Fibroblast of upper back skin (primary cell): ENCODE measurements around the gene BNC2.
A peak's percentile ranks its signal among the peaks of the same experiment; 100 is the strongest.

Source experiments
- DNase-seq: peaks from one replicate; pipeline ENCODE4 v3.0.0-alpha.2; 2013

The BNC2 gene

DNA sequence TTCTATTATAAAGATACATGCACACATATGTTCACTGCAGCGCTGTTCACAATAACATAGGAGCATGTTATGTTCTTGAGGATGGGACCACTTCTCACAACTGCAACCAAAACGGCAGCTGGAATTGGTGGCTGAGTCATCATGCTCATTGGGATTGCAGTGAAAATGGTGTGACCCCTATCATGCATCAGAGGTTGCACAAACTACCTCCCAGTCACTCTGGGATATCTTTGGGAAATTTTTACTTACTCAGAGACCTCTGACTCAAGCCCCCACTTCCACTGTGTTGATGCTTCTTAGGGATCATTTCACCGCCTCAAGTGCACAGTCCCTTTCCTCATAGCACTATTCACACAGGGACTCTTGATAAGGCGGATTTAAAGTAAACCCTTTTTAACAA is 474.1 kb downstream of the BNC2 start:
- peak; percentile 45 for DNase-seq

DNA sequence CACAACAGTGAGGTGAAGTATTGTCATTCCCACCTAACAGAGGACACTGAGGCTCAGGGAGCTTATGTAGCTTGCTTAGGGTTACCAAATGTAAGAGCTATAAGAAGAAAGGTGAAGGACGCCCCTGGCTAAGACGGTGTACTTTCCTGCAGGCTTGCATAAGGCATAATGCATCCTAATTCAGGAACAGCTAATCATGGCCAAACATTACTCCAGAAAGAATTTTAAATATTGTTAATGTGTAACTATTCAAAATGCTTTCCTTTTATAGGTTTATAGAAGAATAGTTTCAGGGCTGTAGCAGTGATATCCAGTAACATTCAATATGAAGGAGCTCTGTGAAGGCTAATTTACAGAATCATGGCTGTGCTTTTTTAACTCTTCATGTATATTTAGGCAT is 479.1 kb downstream of the BNC2 start:
- no peak for DNase-seq

DNA sequence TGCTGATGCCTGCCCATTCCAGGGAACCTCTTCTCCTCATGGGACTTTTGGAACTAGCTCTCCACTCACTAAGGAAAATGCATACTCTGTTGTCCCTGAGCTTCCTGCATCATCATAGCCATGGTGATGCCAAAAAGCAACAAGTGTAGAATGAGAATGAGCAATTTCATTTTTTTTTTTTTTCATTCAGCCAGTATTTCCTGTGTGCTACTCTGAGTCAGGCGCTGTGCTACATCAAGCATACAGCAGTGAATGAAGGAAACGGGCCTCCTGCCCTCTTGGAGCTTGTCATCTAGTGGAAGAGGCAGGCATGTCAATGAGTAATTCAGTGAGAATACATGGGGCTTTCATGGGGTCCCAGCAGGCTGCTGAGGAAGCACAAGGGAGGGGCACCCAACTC is 483.1 kb downstream of the BNC2 start:
- DNase-seq = no peak

DNA sequence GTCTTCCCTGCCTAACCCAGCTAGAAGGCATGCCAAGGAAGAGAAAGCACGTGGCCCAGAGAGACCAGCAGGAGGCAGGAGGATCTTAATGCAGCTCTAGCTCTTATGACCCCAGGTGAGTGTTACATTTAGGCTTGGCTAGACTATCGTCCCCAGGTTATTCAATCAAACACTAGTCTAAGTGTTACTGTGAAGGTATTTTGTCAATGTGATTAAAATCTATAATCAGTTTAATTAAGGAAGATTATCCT is 483.7 kb downstream of the BNC2 start:
- no peak for DNase-seq

DNA sequence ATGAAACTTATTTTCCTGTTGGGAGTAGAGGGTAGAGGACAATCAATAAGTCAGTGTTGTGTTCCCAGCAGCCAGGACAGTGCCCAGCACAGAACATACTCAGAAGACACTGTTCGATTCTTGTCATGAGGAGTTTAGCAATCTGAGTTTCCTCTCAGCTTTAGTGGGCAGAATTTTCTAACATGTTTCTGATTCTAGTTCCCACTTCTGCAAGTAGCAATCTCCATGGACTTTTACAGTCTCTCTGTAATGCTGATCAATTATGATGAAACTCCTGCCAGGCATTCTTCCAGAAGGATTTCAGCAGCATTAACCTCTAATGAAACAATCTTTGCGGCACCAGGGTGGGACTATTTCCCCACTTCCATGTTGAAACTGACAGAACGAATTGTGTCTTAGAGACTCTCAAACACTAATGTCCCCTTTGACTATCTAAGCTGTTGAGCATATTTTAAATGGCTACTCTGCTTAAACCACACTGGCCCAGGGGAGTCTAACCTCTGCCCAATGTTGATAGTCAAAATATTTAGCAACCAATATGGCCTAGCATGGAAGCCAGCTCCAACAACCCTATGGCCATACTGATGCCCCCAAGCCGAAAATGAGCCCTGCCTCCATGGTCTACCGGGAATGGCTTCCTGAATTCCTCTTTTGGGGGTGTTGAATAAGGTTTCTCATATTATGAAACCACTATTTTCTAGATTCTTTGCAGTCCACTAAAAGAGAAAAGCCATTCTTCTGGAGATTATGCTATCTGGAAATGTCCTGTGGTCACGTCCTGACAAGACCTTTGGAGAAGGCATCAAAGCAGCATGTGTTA is 484.3 kb downstream of the BNC2 start:
- DNase-seq = peak; percentile 91

DNA sequence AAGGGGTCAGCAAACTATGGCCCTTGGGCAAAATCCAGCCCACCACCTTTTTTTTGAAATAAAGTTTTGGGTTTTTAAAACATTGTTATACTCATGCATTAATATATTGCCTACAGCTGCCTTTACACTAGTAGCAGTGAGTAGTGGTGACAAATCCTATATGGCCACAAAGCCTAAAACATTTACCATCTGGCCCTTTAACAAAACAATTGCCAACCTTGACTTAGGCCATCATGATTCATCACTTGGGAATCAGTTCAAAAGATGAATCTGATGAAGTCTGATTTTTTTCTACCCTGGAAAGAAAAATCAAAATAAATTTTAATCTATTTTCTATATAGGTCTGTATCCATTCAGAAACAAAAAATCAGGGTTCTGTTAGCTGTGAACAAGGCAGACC is 484.9 kb downstream of the BNC2 start:
- DNase-seq = peak; percentile 89

DNA sequence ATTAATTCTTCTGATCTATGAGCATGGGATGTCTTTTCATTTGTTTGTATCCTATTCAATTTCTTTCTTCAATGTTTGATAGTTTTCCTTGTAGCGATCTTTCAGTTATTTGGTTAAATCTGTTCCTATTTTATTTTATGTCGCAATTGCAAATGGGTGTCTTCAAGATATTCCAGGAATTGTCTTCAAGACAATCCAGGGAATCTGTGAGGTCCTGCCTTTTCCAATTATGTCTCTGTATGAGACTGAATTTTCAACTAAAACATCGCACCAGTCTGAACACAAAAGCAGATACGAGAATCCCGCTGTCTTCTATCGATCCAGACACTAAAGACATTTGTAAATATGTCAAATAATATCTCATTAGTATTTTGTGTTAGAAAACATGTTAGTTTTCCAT is 485.5 kb downstream of the BNC2 start:
- no peak for DNase-seq

DNA sequence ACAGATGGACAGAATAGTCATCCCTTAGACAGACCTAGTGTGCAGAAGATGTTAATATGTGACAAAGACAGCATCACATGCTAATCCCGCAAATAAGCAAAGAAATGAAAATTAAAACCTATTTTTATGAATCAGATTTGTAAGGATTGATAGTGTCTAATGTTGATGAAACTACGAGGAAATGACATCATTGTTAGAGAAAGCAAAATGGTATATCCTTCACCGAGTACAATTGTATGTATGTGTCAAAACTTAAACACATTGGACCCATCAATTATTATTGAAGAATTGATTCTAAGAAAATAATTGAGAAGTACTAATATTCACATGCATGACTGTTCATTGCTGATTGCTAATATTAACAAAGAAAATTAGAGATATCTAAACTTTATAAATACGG is 493.2 kb downstream of the BNC2 start:
- no peak for DNase-seq

DNA sequence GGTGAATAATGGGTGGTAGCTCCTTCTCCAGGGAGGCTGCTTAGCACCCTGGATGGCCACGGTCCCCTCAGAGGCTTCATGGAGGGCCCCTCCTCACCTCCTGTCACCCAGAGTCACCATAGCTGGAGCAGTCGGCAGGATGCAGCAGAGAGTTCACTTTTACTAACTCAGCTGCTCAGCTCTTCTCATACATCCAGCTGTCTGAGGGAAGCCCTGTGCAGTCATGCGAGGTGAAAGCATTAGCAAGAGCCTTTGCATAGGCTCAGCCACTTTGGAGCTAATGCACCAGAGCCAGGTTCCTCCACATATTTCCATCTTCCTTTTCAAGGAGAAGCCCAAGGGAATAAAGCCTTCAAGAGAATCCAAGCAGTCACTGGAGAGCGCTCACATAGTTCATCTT is 499.2 kb downstream of the BNC2 start:
- DNase-seq = peak; percentile 20

DNA sequence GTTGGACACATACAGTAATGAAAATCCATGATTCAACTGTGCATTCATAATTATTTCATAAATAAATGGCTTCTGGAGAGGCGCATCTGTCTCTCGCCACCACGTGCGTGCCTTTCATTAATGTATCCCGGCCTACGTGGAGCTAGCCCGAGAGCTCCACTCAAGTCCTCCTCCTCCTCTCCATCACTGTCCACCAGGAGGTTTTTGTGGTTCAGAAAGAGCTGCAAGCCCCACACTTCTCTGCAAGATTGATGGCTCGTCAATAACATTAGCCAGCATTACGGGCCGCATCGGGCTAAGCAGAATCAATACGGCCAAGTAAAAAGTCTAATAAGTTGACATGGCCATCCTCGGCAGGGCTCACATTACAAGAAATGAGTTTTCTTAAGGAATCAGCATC is 499.8 kb downstream of the BNC2 start:
- no peak for DNase-seq

DNA sequence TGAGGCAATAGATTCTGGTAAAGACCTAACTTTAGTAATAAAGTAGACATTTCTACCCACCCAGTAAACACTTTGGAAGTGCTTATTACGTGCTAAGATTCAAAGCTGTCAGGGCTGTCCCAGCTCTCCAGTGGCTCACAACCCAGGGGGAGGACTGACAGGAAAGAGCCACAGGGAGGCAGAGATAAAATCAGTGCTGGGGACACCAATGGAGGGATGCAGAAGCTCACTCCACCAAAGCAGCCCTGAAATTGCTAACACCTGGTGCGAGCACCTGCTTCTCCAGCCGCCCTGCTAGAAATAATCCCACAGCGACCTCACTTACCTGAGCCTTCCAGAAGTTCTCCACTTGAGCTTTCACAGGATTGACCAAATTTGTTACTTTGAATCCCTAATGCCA is 501.0 kb downstream of the BNC2 start:
- no peak for DNase-seq

DNA sequence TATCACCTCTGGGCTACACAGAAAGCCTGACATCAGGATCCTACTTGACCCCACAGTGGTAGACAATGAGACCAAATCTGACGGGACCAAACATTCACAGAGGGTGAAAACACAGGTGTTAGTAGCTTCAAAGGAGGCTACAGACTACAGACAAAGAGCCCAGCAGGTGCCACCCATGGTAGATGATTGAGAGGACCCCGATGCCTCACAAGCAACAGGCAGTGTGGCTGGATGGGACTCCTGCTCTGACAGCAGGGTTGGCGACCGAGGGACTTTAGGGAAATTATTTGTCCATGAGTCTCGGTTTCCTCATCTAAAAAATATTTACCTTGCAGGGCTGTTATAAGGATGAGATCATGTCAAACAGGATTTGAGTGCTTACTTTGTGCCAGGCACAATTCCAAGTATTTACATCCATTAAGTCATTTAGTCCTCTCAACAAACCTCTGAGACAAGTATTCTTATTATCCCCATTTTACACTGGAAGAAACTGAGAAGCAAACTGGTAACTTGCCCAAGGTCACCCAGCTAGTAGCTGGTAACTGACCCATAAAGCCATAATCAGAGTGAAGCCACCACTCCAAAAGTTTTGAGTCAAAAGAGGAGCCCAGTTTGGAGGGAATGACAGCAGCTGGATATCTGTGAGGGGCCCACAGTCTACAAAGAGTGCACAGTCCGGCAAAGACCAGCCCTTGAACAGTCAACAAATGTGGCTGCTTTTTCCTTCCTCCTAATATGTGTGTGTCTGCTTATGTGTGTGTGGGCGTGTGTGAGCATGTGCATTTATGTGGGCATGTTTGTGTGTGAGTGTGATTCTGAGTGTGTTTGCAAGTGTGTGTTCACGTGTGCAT is 502.0 kb downstream of the BNC2 start:
- DNase-seq = peak; percentile 69

DNA sequence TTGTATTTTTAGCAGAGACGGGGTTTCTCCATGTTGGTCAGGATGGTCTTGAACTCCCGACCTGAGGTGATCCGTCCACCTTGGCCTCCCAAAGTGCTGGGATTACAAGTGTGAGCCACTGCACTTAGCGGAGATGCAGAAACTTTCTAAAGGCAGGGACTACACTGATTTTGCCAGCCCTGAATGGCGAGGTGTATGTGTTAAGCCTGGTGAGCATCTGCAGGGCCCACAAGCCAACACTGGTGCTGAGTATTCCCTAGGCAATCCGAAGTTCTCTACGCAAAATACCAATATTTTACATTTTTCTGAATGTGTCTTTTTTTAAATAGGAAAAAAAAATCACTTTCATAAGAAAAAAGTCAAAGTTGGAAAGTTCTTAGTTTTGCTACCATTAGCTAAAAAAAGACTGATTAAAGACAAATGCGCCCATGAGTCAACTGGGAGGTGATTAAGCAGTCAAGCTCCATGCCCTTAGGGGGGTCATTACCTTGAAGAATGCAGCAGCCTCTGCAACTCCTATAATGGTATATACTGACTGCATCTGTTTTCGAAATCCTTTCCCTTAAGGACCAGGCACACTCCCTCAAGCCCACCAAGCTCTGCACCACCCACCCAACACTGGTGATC is 502.8 kb downstream of the BNC2 start:
- peak; percentile 87 for DNase-seq

DNA sequence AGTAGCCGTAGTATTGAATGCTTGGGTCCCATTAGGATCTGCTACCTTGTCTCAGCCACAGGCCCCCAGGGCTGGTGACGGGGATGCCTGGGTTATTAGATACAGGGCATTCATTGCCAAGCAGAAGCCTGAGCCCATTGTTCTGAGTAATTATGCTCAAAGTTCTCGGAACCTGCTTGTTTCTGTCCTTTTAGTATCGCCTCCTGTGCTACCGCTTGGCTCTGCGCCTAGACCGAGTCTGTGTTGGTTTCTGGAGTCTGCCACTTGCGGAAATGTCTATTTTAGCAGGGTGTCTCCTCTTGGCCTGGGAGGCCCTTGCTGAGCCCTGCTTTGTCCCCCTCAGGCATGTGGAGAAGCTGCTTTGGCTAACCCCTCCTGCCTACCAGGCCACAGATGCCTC is 506.1 kb downstream of the BNC2 start:
- no peak for DNase-seq

DNA sequence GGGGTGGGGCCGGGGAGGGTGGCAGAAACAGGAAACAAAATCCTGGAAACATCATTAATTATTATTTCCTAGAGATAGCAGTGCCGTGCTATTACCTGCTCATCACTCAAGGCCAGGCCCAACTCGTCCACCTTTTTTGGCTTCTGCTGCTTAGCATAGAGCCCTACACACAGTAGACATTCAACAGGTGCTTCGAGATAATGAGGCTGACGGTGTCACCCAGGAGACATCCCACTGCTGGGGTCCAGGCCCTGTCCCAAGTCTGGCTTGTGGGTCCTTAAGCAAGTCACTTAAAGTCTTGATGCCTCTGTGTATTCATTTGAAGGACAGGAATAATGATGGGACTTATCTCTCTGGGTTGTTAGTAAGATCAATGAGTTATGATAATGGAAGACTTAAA is 506.6 kb downstream of the BNC2 start:
- DNase-seq = no peak

DNA sequence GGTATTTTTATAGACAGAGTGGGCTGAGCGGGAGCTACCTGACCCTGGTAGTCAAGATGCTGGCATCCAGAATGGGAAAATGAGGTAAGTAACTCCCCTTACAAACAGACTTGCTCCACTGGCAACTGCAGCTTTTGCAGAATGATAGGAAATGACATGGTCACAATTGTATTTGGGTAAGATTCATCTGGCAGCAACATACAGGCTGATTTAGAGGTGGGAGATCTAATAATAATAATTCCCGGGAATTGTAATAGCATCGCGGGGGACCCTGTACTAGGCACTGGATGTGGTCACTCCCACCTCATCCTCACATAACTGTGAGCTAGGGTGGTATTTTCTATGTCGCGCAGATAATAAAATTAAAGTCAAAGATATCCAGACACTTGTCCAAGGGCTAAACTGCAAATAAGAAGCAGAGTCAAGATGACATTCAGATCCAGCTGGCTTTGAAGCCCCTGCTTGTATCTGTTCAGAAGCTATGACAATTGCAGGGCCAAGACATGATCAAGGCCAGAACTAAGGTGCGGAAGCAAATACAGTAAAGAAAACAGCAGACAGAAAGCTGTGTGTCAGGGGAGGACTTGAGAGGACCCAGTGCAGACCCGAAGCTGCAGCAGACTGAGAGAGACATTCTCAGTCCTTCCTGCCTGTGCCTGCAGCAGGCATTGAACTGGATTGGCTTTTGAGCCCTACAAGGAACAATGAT is 507.2 kb downstream of the BNC2 start:
- no peak for DNase-seq

DNA sequence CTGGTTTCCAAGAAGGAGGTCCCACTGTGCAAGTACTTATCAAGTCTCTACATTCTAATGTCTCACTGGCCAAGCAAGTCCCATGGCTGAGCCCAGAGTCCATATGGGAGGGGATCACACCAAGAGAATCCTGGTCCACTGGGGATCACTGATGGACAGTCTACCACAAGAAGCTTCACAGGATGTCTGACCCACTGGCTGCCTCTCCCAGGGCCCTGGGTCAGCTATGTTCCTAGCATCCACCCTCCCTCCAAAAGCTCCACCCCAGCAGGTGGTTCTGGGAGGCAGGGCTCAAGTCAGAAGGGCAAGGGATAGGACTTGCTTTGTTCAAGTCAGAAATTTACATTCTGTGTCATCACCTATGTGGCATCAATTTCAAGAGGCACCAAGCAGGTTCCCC is 508.5 kb downstream of the BNC2 start:
- no peak for DNase-seq

DNA sequence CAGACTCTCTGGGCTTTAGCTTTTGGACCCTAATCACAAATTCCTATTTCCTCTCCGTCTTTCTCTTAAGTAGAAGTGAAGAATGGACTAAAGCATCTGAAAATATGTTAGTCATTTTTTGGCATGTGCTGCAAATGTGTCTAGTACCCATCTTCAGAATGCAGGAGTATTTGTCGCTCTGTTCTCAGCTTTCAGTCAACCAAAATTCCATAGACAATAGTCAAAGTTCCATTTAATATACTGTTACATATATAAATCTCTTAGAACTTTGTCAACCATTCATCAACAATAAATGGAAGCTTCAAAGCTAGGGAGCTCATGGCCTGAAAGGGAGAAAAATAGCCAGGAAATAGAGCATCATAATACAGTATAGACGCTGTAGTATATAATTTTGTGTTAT is 509.4 kb downstream of the BNC2 start:
- DNase-seq = peak; percentile 85

DNA sequence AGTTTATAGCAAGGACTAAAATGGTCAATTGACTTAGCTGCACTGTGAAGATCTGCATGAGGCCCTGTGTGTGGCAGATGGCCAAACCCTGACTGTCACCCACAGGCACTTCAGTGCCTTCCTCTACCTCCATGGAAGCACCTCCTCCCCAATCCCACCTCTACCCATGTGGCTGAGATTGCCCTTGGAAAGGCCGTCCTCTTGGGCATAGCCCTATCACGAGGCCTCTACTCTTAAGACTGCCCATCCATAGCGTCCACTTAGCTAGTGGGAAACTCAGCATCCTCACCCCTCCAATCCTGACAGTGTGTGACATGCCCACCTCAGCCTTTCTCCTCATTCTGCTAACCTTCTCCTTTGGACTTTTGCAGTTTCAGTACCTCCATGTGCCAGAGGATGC is 510.2 kb downstream of the BNC2 start:
- DNase-seq = no peak
